K562 (cell line): Measurements from ENCODE around the gene CHI3L1. TPM values are rescaled to one million over a fixed set of nuclear protein-coding genes. Genes with fewer than 3 reads are reported as not detected.

Experiments used
- ATAC-seq: fragments of 200-7000 bp; cut with Tn5 transposase; 3 replicates; pipeline ENCODE4 v1.9.1; 2020; ENCODE audit warnings: moderate library complexity
- BruUV-seq: library from RNA; stranded (reverse); fragments of 400-500 nt; replicated peaks from 2 replicates; lab custom pipeline; 2021; lab: Mats Ljungman, UMichigan
- CTCF ChIA-PET: fragments of 300-600 bp; formaldehyde crosslinking; extraction: SDS; loops from one replicate; lab custom pipeline; 2021; ENCODE audit warnings: low intra/inter-chr PET ratio; lab: Yijun Ruan, JAX
- POLR2A ChIA-PET: fragments of 300-600, 350-650 bp; sonication (Branson Sonifier 250); formaldehyde crosslinking; extraction: SDS; loops from one replicate; lab custom pipeline; 2021; ENCODE audit warnings: antibody characterized with exemption, inconsistent platforms; lab: Yijun Ruan, JAX
- DNase-seq, 4 experiments: peaks; one replicate each; pipeline versions ENCODE4 v3.0.0 to v3.0.0-alpha.2; 2011 to 2018; ENCODE audit warnings: low spot score in 3 of 4, mixed read lengths in 3 of 4; ENCODE audit errors: extremely low read depth in 1 of 4
- FAIRE-seq: peaks from 2 replicates; lab custom pipeline; 2011; peaks lifted over from hg19 to GRCh38; lab: Jason Lieb, UNC
- H2AFZ ChIP-seq: 2 replicates; pipeline ENCODE4 v1.6.0; 2011; ENCODE audit warnings: low read depth, low read length, control low read depth, inconsistent platforms
- H3K27ac ChIP-seq: fragments of 200-600 bp; 3 replicates; pipeline ENCODE4 v1.8.0; 2011; ENCODE audit warnings: low read depth, mild to moderate bottlenecking, control low read depth, inconsistent platforms, low read length, moderate library complexity, mixed read lengths; ENCODE audit errors: extremely low read depth
- H3K27me3 ChIP-seq, 2 experiments: fragments of 300-600 bp in 1 of 2; 2 replicates in 1 of 2; 3 replicates in 1 of 2; pipeline versions ENCODE4 v1.6.0 to v1.8.0; 2011; ENCODE audit warnings: inconsistent platforms in 2 of 2, low read length in 2 of 2, mild to moderate bottlenecking in 1 of 2, mixed read lengths in 1 of 2, moderate library complexity in 1 of 2; ENCODE audit not compliant: control insufficient read depth in 2 of 2, insufficient read depth in 2 of 2
- H3K36me3 ChIP-seq: fragments of 300-600 bp; 3 replicates; pipeline ENCODE4 v1.8.0; 2011; ENCODE audit warnings: mild to moderate bottlenecking, low read length, inconsistent platforms; ENCODE audit not compliant: control insufficient read depth, insufficient read depth
- H3K4me1 ChIP-seq, 2 experiments: fragments of 200-600 bp in 1 of 2; replicated peaks in 1 of 2; 2 replicates in 1 of 2; 3 replicates in 1 of 2; pipeline versions ENCODE4 v1.5.1 to v1.8.0; 2011; ENCODE audit warnings: inconsistent platforms in 2 of 2, low read length in 2 of 2, mild to moderate bottlenecking in 1 of 2, mixed read lengths in 1 of 2, moderate library complexity in 1 of 2; ENCODE audit not compliant: control insufficient read depth in 2 of 2, insufficient read depth in 2 of 2
- H3K4me2 ChIP-seq: 2 replicates; pipeline ENCODE4 v1.6.1; 2011; ENCODE audit warnings: low read length, control low read depth, inconsistent platforms, mixed read lengths; ENCODE audit not compliant: insufficient read depth
- H3K4me3 ChIP-seq: fragments of 200-600 bp; sonication (generic), shearing (Covaris generic); 2 replicates; pipeline ENCODE4 v1.5.1; 2016; ENCODE audit warnings: control low read depth, inconsistent platforms
- H3K79me2 ChIP-seq: fragments of 200-600 bp; 3 replicates; pipeline ENCODE4 v1.8.0; 2011; ENCODE audit warnings: low read length, inconsistent platforms; ENCODE audit not compliant: control insufficient read depth, insufficient read depth
- H3K9ac ChIP-seq, 2 experiments: 2 replicates each; pipeline versions ENCODE4 v1.6.0 to v1.6.1; 2011; ENCODE audit warnings: low read depth in 2 of 2, low read length in 2 of 2, control low read depth in 1 of 2, inconsistent platforms in 1 of 2, mild to moderate bottlenecking in 1 of 2, mixed read lengths in 1 of 2; ENCODE audit not compliant: insufficient read depth in 1 of 2
- H3K9me1 ChIP-seq: one replicate; pipeline ENCODE4 v1.6.0; 2011; ENCODE audit warnings: inconsistent platforms, mild to moderate bottlenecking, low read length, moderate library complexity; ENCODE audit not compliant: control insufficient read depth, insufficient read depth
- H3K9me3 ChIP-seq: replicated peaks from 2 replicates; pipeline ENCODE4 v1.5.1; 2011; ENCODE audit warnings: low read depth, low read length, inconsistent platforms; ENCODE audit not compliant: control insufficient read depth, insufficient read depth
- H4K20me1 ChIP-seq: replicated peaks from 2 replicates; pipeline ENCODE4 v1.6.1; 2011; ENCODE audit warnings: low read length, inconsistent platforms, mixed read lengths; ENCODE audit not compliant: control insufficient read depth, insufficient read depth
- ARID1B ChIP-seq: fragments of 450-650 bp; IDR thresholded peaks from 2 replicates; pipeline ENCODE4 v1.6.1; 2016; ENCODE audit warnings: antibody characterized with exemption, mild to moderate bottlenecking, inconsistent platforms
- CREB3 ChIP-seq: fragments of 450-650 bp; conservative IDR thresholded peaks from 2 replicates; pipeline ENCODE4 v1.6.1; 2016; ENCODE audit warnings: missing genetic modification characterization, low read depth, mild to moderate bottlenecking, missing compliant biosample characterization, moderate library complexity
- DDX20 ChIP-seq: fragments of 450-650 bp; IDR thresholded peaks from 2 replicates; pipeline ENCODE4 v1.6.1; 2016; ENCODE audit warnings: missing genetic modification characterization, low read depth, mild to moderate bottlenecking, missing compliant biosample characterization, moderate library complexity
- GATAD2B ChIP-seq: fragments of 450-650 bp; IDR thresholded peaks from 2 replicates; pipeline ENCODE4 v1.6.1; 2017; ENCODE audit warnings: mild to moderate bottlenecking, borderline replicate concordance
- TBP ChIP-seq: optimal IDR thresholded peaks from 2 replicates; pipeline ENCODE3; 2011; ENCODE audit warnings: low read depth, low read length, improper control_type of control experiment
- TCF15 ChIP-seq: fragments of 250-450 bp; sonication (Bioruptor Pico); IDR thresholded peaks from 2 replicates; pipeline ENCODE4 v1.8.0; 2022; ENCODE audit warnings: moderate library complexity, mild to moderate bottlenecking, inconsistent platforms
- WHSC1 ChIP-seq: IDR thresholded peaks from one replicate; pipeline ENCODE4 v1.6.1; 2012; ENCODE audit warnings: low read length, control low read depth, inconsistent platforms
- ZBTB34 ChIP-seq: fragments of 250-450 bp; sonication (Bioruptor Pico); IDR thresholded peaks from 2 replicates; pipeline ENCODE4 v1.8.0; 2021; ENCODE audit warnings: mild to moderate bottlenecking, moderate library complexity
- ZFP91 ChIP-seq: sonication (generic); formaldehyde crosslinking; IDR thresholded peaks from 2 replicates; pipeline ENCODE4 v1.8.0; 2022; ENCODE audit warnings: mild to moderate bottlenecking, missing genetic modification reagents
- ZFX ChIP-seq: sonication (generic); formaldehyde crosslinking; IDR thresholded peaks from 2 replicates; pipeline ENCODE4 v1.8.0; 2022; ENCODE audit warnings: mild to moderate bottlenecking, missing genetic modification reagents, moderate library complexity
- ZNF551 ChIP-seq: fragments of 250-450 bp; sonication (Bioruptor Pico); IDR thresholded peaks from 2 replicates; pipeline ENCODE4 v1.5.0; 2021; ENCODE audit warnings: mild to moderate bottlenecking, moderate library complexity
- ZNF561 ChIP-seq: fragments of 450-650 bp; formaldehyde crosslinking; conservative IDR thresholded peaks from 2 replicates; pipeline ENCODE4 v1.4.0; 2020; ENCODE audit warnings: mild to moderate bottlenecking, moderate library complexity
- ZNF644 ChIP-seq: fragments of 200-800 bp; sonication (Bioruptor generic); IDR thresholded peaks from 2 replicates; pipeline ENCODE4 v1.6.1; 2016; ENCODE audit warnings: low read depth, missing genetic modification characterization, missing compliant biosample characterization
- WGBS: fragments of 100-300 bp; shearing (Covaris generic); methylation state at CpG from one replicate; pipeline ENCODE4 v1.1.6; 2016; ENCODE audit warnings: low coverage, mixed read lengths; ENCODE audit not compliant: insufficient coverage; ENCODE audit errors: missing lambda C conversion rate; 5-methylcytosine and 5-hydroxymethylcytosine counted together
- in situ Hi-C: fragments of 300-500 bp; cut with MboI; formaldehyde crosslinking; loops from 4 replicates; pipeline ENCODE4 v1.15.0; 2018; ENCODE audit warnings: inconsistent platforms, mixed read lengths
- intact Hi-C: fragments of 100-400 bp; cut with micrococcal nuclease; formaldehyde crosslinking; loops from 2 replicates; pipeline ENCODE4 v1.14.2; 2022
- polyA plus RNA-seq, 8 experiments: library from polyadenylated mRNA; depleted of rRNA in 4 of 8; stranded (reverse) in 5 of 8; unstranded in 3 of 8; fragments of >200 nt; fragmentation: Nextera tagmentation in 2 of 8; fragmentation: Illumina TruSeq in 1 of 8; extraction: Ambion mirVana in 2 of 8; extraction: Trizol in 1 of 8; gene quantifications; 2 replicates each; pipeline versions ENCODE4 v1.2.1 to v1.2.3, GENCODE V29; 2011 to 2014; ENCODE audit warnings: inconsistent platforms in 1 of 8, missing spikeins in 1 of 8
- total RNA-seq, 7 experiments: library from RNA; depleted of rRNA in 6 of 7; stranded (reverse); fragments of >200 nt in 6 of 7; fragmentation: Illumina TruSeq in 2 of 7; extraction: Trizol in 2 of 7; gene quantifications; 2 replicates each; pipeline versions ENCODE4 v1.2.1 to v1.2.3, GENCODE V29; 2011 to 2021; ENCODE audit warnings: low replicate concordance in 1 of 7
- TF ChIP-seq, protein P1 (sequence below): fragments of 250-450 bp; sonication (Bioruptor Pico); IDR thresholded peaks from 2 replicates; pipeline ENCODE4 v1.8.0; 2021; ENCODE audit warnings: borderline replicate concordance, mild to moderate bottlenecking, moderate library complexity; ENCODE audit not compliant: poor library complexity, severe bottlenecking

Gene CHI3L1
- total and polyA plus RNA-seq, 9 of the 15 experiments (the other 6 are each of a cell fraction or from before 2014, with no cell fraction given), result not detected

DNA sequence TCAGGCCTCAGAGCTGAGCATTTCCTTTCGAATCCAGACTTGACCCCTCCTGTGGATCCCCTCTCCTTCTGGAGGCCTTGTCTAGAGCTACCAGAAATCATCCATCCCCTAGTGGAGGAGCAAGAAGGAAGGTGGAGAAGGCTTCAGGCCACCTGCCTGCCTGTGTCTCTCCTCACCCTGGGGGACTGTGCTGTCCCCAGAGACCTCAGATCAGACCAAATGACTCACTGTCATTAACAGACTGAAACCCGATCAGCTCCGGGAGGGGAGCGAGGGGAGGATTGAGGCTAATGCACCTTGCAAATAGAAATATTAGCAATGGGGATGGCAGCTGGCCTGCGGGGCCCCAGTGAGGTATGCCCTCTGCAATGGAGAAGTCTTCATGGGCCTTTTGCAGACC is 12.9 kb downstream of the CHI3L1 start (continued):
- TF ChIP-seq TBP (no peak), GATAD2B (no peak), CREB3 (no peak), ZFX (no peak), TCF15 (CRISPR knock-in tag) (no peak), ZNF551 (CRISPR knock-in tag) (no peak), WHSC1 (no peak)
- TF ChIP-seq, protein P1, sequence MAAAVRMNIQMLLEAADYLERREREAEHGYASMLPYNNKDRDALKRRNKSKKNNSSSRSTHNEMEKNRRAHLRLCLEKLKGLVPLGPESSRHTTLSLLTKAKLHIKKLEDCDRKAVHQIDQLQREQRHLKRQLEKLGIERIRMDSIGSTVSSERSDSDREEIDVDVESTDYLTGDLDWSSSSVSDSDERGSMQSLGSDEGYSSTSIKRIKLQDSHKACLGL (CRISPR knock-in tag), result no peak

DNA sequence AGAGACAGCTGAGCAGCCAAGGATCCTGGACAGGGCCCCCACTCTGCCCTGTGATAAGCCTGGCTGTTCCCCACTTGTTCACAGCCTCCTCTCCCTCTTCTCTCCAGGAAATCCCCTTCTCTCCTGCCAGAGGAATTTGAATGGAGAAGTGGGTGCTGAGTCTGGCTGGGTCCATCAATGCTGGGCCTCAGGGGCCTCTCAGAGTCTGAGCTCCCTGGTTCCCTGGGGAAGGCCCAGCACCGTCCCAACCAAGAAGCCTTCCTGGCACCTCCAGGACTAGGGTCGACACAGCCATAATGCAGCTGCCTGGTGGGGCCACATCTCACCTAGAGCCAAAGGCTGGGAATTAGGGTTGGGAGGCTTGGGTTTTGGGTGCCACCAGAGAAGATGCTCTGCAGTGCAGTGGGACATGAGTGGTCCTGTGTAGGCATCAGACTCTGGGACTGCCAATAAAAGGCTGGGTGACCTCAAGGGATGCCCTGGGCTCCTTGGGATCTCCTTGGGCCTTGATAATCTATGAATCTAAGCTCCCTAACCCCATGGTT is 13.4 kb downstream of the CHI3L1 start:
- H3K27ac ChIP-seq, result no peak overlapping the region
- peaks cover 9 to 69% of the 10 kb centered on the region in 2 experiments; a peak in 4 of 5 replicates for H3K27me3 ChIP-seq
- ATAC-seq, result no peak
- no peaks in the 10 kb centered on the region for H3K36me3 ChIP-seq
- peaks cover 29% of the 10 kb centered on the region; the same call in 1 of the 2 replicates for H4K20me1 ChIP-seq
- no TSS peak for BruUV-seq
- intact Hi-C loops (no loop called here), in situ Hi-C loops (no loop called here)
- no peaks in the 10 kb centered on the region for H3K79me2 ChIP-seq
- ChIA-PET CTCF (interaction anchor here (0.9 to 3.5 kb wide), 3 partner anchors 55 to 246 kb away, joined by 3 to 27 read pairs (median 12); partner anchors contain the start of gene KLHL12), POLR2A (interaction anchor here (0.6 to 1.5 kb wide), 5 partner anchors 9 to 229 kb away, joined by 3 to 6 read pairs (median 3); no protein-coding TSS in a partner anchor)
- peaks cover 0 to 8% of the 10 kb centered on the region in 2 experiments; a peak in 1 of 5 replicates for H3K4me1 ChIP-seq
- WGBS, result 0% methylated on average over 2 of the region's 2 CpGs
- no peak for FAIRE-seq
- no peak for DNase-seq
- no peaks in the 10 kb centered on the region for H3K9me1 ChIP-seq
- no peak overlapping the region for H3K9ac ChIP-seq
- H3K9me3 ChIP-seq, result no peaks in the 10 kb centered on the region
- H3K4me3 ChIP-seq, result no peak overlapping the region
- H2AFZ ChIP-seq, result no peak overlapping the region
- no peak overlapping the region for H3K4me2 ChIP-seq
- TF ChIP-seq ZFP91 (CRISPR knock-in tag) (no peak), ZNF644 (tag) (no peak), ZNF561 (CRISPR knock-in tag) (no peak), ZBTB34 (CRISPR knock-in tag) (no peak), ARID1B (no peak), DDX20 (no peak)
